BE2C (cell line): ENCODE data around the gene CAPN5.
"Not testable (repeated sequence)": the region's sequence is repeated elsewhere in the genome, so short reads cannot be mapped to it uniquely, and the experiment has no call there.

Source experiments
- DNase-seq: peaks from one replicate; pipeline ENCODE4 v3.0.0-alpha.2; 2020
- H3K27me3 ChIP-seq: fragments of 250-450 bp; sonication (Bioruptor Pico); 2 replicates; pipeline ENCODE4 v1.5.1; 2020; ENCODE audit warnings: mild to moderate bottlenecking
- H3K36me3 ChIP-seq: fragments of 250-450 bp; sonication (Bioruptor Pico); 2 replicates; pipeline ENCODE4 v1.5.1; 2020; ENCODE audit warnings: mild to moderate bottlenecking
- H3K4me1 ChIP-seq: fragments of 250-450 bp; sonication (Bioruptor Pico); 2 replicates; pipeline ENCODE4 v1.5.1; 2020
- H3K4me3 ChIP-seq: 2 replicates; pipeline ENCODE4 v1.5.1; 2011; ENCODE audit warnings: low read depth, low read length
- H3K9me3 ChIP-seq: fragments of 250-450 bp; sonication (Bioruptor Pico); 2 replicates; pipeline ENCODE4 v1.5.1; 2020
- CTCF ChIP-seq: IDR thresholded peaks from 2 replicates; pipeline ENCODE4 v1.5.1; 2012; ENCODE audit warnings: mild to moderate bottlenecking, low read depth, low read length

Gene CAPN5

GRCh38 chr11:77046060-77046501 lies 20.7 kb upstream of the CAPN5 start:
- peak; percentile 70 for DNase-seq
- no peaks in the 10 kb centered on the region for H3K36me3 ChIP-seq
- TF ChIP-seq CTCF = peak; percentile 71
- peak overlapping the region; percentile 49 for H3K4me3 ChIP-seq
- no peaks in the 10 kb centered on the region for H3K27me3 ChIP-seq
- no peaks in the 10 kb centered on the region for H3K9me3 ChIP-seq
- no peaks in the 10 kb centered on the region for H3K4me1 ChIP-seq

GRCh38 chr11:77047007-77047927 lies 19.5 kb upstream of the CAPN5 start:
- peak; percentile 83 for DNase-seq
- Histone ChIP-seq H3K4me1 (no peaks in the 10 kb centered on the region), H3K36me3 (no peaks in the 10 kb centered on the region), H3K4me3 (peak overlapping the region; percentile 62), H3K9me3 (no peaks in the 10 kb centered on the region), H3K27me3 (no peaks in the 10 kb centered on the region)
- peak; percentile 77 for TF ChIP-seq CTCF

GRCh38 chr11:77047928-77048446 lies 18.8 kb upstream of the CAPN5 start:
- H3K27me3 ChIP-seq, H3K36me3 ChIP-seq, H3K4me3 ChIP-seq, H3K9me3 ChIP-seq, DNase-seq, H3K4me1 ChIP-seq: not testable (repeated sequence)

GRCh38 chr11:77049026-77049425 lies 17.7 kb upstream of the CAPN5 start:
- Histone ChIP-seq H3K9me3 (no peaks in the 10 kb centered on the region), H3K4me1 (no peaks in the 10 kb centered on the region), H3K27me3 (no peaks in the 10 kb centered on the region), H3K36me3 (no peaks in the 10 kb centered on the region), H3K4me3 (no peak overlapping the region)
- no peak for TF ChIP-seq CTCF
- no peak for DNase-seq

GRCh38 chr11:77051511-77051910 lies 15.3 kb upstream of the CAPN5 start:
- TF ChIP-seq CTCF = no peak
- Histone ChIP-seq H3K9me3 (peaks cover 4% of the 10 kb centered on the region; the same call in 1 of the 2 replicates), H3K4me3 (no peak overlapping the region), H3K36me3 (no peaks in the 10 kb centered on the region), H3K4me1 (no peaks in the 10 kb centered on the region), H3K27me3 (no peaks in the 10 kb centered on the region)
- no peak for DNase-seq

- no peaks in the 10 kb centered on the region for H3K36me3 ChIP-seq
- DNase-seq = no peak
- no peaks in the 10 kb centered on the region for H3K4me1 ChIP-seq
- H3K27me3 ChIP-seq = no peaks in the 10 kb centered on the region
- peaks cover 5% of the 10 kb centered on the region for H3K9me3 ChIP-seq
- TF ChIP-seq CTCF = no peak
- H3K4me3 ChIP-seq = no peak overlapping the region
Observed at GRCh38 chr11:77052518-77052917, 14.3 kb upstream of the CAPN5 start.
